HL-60 (cell line): ENCODE data around the gene FCER2.

Experiments used
- TF ChIP-seq, protein P1 (sequence below): IDR thresholded peaks from one replicate; pipeline ENCODE4 v1.5.1; 2011; ENCODE audit warnings: low read length, control low read depth, inconsistent platforms; ENCODE audit not compliant: insufficient read depth
- TF ChIP-seq, protein P2 (sequence below): IDR thresholded peaks from 2 replicates; pipeline ENCODE4 v1.6.1; 2012; ENCODE audit warnings: low read depth; ENCODE audit not compliant: insufficient replicate concordance

DNA sequence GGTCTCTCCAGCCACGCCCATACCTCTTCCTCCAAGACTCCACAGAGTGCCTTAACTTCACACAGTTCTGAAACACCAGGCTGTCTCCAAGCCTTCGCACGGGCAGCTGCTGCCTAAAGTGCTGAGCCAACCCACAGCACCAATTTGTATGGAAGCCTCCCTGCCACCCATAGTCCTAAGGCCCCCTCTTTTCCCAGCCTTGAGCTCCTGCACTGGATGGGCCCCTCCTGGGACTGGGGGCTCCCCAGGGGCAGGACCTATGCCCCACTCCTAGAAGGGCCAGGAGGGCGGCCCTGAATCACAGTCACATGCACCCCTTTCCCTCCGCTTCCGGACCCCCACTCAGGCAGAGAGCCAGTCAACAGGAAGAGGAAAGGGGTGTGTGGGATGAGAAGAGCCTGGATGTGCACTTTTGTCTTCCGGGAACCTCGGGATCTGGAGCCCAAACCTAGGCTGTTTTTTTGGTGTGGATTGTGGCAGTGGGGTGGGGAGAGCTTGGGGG is 5.1 kb upstream of the FCER2 start:
- TF ChIP-seq, protein P1, sequence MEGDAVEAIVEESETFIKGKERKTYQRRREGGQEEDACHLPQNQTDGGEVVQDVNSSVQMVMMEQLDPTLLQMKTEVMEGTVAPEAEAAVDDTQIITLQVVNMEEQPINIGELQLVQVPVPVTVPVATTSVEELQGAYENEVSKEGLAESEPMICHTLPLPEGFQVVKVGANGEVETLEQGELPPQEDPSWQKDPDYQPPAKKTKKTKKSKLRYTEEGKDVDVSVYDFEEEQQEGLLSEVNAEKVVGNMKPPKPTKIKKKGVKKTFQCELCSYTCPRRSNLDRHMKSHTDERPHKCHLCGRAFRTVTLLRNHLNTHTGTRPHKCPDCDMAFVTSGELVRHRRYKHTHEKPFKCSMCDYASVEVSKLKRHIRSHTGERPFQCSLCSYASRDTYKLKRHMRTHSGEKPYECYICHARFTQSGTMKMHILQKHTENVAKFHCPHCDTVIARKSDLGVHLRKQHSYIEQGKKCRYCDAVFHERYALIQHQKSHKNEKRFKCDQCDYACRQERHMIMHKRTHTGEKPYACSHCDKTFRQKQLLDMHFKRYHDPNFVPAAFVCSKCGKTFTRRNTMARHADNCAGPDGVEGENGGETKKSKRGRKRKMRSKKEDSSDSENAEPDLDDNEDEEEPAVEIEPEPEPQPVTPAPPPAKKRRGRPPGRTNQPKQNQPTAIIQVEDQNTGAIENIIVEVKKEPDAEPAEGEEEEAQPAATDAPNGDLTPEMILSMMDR, result no peak
- TF ChIP-seq, protein P2, sequence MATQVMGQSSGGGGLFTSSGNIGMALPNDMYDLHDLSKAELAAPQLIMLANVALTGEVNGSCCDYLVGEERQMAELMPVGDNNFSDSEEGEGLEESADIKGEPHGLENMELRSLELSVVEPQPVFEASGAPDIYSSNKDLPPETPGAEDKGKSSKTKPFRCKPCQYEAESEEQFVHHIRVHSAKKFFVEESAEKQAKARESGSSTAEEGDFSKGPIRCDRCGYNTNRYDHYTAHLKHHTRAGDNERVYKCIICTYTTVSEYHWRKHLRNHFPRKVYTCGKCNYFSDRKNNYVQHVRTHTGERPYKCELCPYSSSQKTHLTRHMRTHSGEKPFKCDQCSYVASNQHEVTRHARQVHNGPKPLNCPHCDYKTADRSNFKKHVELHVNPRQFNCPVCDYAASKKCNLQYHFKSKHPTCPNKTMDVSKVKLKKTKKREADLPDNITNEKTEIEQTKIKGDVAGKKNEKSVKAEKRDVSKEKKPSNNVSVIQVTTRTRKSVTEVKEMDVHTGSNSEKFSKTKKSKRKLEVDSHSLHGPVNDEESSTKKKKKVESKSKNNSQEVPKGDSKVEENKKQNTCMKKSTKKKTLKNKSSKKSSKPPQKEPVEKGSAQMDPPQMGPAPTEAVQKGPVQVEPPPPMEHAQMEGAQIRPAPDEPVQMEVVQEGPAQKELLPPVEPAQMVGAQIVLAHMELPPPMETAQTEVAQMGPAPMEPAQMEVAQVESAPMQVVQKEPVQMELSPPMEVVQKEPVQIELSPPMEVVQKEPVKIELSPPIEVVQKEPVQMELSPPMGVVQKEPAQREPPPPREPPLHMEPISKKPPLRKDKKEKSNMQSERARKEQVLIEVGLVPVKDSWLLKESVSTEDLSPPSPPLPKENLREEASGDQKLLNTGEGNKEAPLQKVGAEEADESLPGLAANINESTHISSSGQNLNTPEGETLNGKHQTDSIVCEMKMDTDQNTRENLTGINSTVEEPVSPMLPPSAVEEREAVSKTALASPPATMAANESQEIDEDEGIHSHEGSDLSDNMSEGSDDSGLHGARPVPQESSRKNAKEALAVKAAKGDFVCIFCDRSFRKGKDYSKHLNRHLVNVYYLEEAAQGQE, result no peak
